Astrocyte of the spinal cord (primary cell): ENCODE results near the gene CDSN.

ENCODE experiments used
- DNase-seq: peaks from one replicate; pipeline ENCODE4 v3.0.0; 2011; ENCODE audit warnings: low read depth, low spot score
- H3K4me3 ChIP-seq: 2 replicates; pipeline ENCODE4 v1.5.1; 2011; ENCODE audit warnings: low read depth, mild to moderate bottlenecking, low read length, moderate library complexity
- CTCF ChIP-seq: IDR thresholded peaks from 2 replicates; pipeline ENCODE4 v1.5.1; 2012; ENCODE audit warnings: low read depth, mild to moderate bottlenecking, low read length, inconsistent platforms
- in situ Hi-C: cut with HindIII; loops from 2 replicates; pipeline ENCODE4 v1.10.0; 2017; ENCODE audit warnings: low sequenced_read_pairs

Gene CDSN

GRCh38 chr6:31162463-31163165, 42.4 kb upstream of the CDSN start:
- TF ChIP-seq CTCF = no peak
- no peak overlapping the region for H3K4me3 ChIP-seq
- no peak for DNase-seq
- in situ Hi-C loops = no loop called here

GRCh38 chr6:31161216-31162126, 41.2 kb upstream of the CDSN start:
- no peak for TF ChIP-seq CTCF
- H3K4me3 ChIP-seq = no peak overlapping the region
- in situ Hi-C loops = no loop called here
- no peak for DNase-seq

GRCh38 chr6:31158863-31159855, 38.9 kb upstream of the CDSN start:
- no peak for DNase-seq
- in situ Hi-C loops = no loop called here
- peak overlapping the region; percentile 80 for H3K4me3 ChIP-seq
- TF ChIP-seq CTCF = peak; percentile 9

GRCh38 chr6:31158140-31158862, 38.1 kb upstream of the CDSN start, which contains the start of gene TCF19:
Gene TCF19, plus strand, starts transcription at chr6:31158589. Its CDS starts 881 bp downstream, at chr6:31159470.
- in situ Hi-C loops = no loop called here
- DNase-seq = peak; percentile 99
- peak within 1 kb of the TSS; percentile 80 for H3K4me3 ChIP-seq
- TF ChIP-seq CTCF = no peak

- peak within 1 kb of the TSS; percentile 80 for H3K4me3 ChIP-seq
- TF ChIP-seq CTCF = no peak
- in situ Hi-C loops = no loop called here
- DNase-seq = no peak
Observed at GRCh38 chr6:31157513-31158139, 37.4 kb upstream of the CDSN start, which contains the start of gene CCHCR1. Gene CCHCR1, minus strand, starts transcription at chr6:31157802. Its CDS starts 202 bp downstream, at chr6:31157600.
